ENCODE results near the gene CTNNBL1.

DNA sequence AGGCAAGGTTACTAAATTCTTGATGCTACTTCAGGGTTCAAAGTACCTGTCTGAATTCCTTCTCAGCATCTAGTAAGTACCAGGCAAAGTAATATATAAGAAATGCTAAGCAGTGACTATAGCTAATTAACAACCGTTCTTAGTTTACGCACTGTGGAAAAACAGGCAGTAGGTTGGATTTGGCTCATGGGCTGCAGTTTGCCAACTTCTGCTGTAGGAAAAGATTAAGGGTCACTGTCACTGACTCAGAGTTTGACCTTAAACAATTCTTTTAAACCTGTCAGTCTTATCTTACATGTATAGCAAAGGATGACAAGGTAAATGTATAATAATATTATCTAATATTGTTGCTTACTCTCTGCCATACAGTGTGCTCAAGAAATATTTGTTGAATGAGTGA lies 42.3 kb downstream of the CTNNBL1 start:
- TF ChIP-seq, protein P1, sequence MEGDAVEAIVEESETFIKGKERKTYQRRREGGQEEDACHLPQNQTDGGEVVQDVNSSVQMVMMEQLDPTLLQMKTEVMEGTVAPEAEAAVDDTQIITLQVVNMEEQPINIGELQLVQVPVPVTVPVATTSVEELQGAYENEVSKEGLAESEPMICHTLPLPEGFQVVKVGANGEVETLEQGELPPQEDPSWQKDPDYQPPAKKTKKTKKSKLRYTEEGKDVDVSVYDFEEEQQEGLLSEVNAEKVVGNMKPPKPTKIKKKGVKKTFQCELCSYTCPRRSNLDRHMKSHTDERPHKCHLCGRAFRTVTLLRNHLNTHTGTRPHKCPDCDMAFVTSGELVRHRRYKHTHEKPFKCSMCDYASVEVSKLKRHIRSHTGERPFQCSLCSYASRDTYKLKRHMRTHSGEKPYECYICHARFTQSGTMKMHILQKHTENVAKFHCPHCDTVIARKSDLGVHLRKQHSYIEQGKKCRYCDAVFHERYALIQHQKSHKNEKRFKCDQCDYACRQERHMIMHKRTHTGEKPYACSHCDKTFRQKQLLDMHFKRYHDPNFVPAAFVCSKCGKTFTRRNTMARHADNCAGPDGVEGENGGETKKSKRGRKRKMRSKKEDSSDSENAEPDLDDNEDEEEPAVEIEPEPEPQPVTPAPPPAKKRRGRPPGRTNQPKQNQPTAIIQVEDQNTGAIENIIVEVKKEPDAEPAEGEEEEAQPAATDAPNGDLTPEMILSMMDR (IDR thresholded peaks at IDR 0.05), result no peak
- no peak for TF ChIP-seq POLR2A (IDR thresholded peaks at IDR 0.05)
